ENCODE measurements around the gene ZNF780B.
"Not testable (repeated sequence)": the region's sequence is repeated elsewhere in the genome, so short reads cannot be mapped to it uniquely, and the experiment has no call there.

Gene ZNF780B

DNA sequence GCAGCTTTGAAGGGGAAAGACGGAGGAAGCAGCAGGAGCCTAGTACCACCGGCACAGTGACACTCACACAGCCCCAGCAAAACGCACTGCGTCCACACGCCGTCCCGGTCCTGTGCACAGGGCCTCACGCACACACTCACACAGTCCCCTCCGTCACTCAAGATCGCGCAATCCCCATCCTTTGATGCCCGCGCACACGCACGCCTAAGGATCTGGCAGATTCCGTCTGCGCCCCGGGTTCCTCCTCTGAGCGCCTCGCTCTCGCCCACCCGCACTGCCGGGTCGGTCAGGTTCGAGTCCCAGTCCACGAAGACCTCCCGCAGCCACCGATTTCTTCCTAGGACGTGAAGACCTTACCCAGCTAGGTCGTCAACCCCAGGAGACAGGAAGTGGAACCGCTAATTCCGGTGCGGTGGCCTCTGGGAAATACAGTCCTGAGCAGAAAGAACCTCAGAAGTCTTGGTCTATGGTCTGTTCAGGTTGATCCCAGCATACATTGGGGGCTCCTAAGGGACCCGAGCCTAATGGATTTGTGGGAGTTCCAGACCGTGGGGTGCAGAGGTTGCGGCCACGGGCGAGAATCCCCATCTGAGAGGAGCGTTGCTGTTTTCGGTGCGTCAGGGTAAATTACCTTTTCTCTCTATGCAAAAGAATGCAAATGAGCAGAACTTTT lies at the start of gene ZNF780B:
Gene ZNF780B, minus strand, starts transcription at position 400 of the 673 bp plus-strand sequence. CDS start 5,899 bp downstream, outside the sequence.
- DNase-seq = peak; percentile 56

DNA sequence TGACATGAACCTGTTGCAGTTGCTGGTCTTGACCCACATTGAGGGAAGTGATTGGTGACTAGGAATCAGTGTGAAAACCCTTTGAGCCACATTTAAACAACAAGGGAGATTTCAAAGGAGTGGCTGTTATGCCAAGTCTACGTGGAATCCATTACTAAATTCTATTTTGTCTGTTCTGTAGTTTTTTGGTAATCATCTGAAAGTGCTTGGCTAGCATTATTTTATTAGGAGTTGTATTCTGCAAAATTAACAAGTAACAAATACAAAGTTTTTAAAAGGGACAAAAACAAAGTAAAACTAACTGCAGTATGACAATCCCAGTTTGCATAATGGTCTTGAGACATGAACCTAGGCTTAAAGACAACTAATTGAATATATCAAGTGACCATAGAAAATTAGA lies 48.7 kb upstream of the ZNF780B start:
- no peak for DNase-seq

DNA sequence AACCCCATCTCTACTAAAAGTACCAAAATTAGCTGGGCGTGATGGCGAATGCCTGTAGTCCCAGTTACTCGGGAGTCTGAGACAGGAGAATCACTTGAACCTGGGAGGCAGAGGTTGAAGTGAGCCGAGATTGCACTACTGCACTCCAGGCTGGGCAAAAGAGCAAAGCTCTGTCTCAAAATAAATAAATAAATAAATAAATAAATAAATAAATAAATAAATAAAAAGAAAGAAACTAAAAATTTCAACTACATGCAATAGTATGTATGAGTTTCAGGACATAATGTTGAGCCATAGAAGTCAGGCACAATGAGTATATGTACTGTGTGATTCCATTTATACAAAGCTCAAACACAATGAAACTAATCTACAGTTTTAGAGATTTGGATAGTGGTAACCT lies 47.6 kb upstream of the ZNF780B start:
- no peak for DNase-seq

DNA sequence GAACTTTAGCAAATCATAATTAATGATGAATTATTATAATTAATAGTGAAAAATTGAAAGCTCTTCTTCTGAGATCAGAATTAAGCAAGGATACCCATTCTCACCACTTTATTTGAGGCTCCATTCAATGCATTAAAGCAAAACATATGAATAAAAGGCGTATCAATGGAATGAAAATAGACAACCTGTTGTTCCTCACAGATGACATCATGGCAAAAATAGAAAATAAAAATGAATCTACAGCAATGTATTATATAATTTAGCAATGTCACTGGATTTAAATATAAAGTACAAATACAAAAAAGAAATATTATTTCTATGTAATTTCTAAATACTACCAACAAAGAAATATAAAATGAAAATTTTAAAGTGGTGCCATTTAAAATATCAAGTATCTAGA lies 45.8 kb upstream of the ZNF780B start:
- no peak for DNase-seq

DNA sequence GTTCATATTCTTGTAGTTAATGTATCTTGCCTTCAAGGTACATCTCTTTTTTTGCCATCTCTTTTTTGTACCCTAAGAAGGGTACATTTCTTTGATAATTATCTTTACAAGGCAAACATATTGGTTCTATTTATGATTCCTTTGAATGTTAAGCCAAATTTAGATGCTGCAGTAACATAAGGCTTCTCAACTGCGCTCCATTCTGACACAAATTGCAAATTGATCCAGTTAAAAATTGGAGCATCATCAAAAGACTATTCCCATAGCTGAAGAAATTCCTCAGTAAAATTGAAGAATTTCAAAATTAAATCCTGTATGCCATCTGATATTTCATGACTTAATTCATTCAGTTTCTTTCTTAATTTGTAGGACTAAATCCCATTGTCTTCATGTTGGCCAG lies 37.4 kb upstream of the ZNF780B start:
- no peak for DNase-seq

DNA sequence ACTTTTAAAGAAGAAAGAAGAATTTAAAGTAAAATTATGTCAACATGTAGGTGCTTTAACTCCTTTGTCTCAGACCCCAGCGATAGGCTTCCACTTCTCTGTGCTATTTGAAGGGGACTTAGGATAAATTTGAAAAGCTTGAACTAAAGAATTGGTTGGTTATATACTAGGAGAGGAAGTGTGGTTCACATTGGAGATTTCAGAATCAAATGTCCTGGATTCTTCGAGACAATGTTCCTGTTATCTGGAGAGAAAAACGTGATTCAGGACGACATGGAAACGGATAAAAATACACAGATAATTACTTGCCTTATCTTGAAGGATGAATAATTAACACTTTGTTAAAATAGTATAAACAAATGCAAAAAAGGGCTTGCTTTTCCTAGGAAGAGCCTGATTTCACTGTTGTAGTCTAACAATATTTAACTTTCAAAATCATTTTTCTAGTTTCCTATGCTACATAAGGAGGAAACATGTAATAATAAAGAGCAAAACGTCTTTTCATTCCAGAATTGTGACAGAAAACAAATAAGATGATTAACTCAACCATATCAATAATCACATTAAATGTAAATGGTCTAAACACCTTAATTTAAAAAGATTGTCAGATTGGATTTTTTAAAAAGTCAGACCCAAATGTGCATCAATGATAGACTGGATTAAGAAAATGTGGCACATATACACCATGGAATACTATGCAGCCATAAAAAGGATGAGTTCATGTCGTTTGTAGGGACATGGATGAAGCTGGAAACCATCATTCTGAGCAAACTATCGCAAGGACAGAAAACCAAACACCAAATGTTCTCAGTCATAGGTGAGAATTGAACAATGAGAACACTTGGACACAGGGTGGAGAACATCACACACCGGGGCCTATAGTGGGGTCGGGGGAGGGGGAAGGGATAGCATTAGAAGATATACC lies 35.4 kb upstream of the ZNF780B start:
- DNase-seq = no peak

DNA sequence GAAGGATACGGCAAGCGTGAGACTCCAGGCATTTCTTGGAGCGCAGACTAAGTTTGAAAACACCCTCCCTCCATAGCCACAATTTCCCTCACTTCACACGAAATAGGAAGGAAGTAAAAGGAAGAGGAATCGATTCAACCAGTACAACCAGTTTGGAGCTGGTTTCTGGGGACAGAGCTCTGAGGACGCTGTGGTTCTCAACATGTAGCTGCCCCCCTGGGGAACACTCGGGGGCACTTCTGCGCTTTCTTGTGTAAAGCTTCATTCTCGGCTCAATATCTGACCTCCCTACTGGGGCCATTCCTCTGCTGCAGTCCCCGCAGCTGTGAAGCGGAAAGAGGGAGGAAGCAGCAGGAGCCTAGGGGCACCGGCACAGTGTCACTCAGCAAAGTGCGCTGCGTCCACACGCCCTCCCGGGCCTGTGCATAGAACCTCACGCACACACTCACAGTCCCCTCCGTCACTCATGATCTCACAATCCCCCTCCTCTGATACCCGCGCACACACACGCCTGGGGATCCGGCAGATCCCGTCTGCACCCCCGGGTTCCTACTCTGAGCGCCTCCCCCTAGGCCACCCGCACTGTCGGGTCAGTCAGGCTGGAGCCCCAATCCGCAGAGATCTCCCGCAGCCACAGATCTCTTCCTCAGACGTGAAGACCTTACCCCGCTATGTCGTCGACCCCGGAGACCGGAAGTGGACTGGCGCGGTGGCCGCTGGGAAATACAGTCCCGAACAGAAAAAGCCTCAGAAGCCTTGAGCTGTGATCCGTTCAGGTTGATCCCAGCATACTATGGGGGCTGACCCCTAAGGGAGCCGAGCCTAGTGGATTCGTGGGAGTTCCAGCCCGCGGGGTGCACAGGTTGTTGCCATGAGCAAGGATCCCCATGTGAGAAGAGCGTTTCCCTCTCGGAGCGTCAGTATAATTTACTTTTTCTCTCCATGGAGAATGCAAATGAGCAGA lies 34.5 kb upstream of the ZNF780B start, which contains the start of gene ZNF780A:
Gene ZNF780A, minus strand, starts transcription at position 703 of the 964 bp plus-strand sequence. CDS start 6,190 bp downstream, outside the sequence.
- DNase-seq = peak; percentile 60

DNA sequence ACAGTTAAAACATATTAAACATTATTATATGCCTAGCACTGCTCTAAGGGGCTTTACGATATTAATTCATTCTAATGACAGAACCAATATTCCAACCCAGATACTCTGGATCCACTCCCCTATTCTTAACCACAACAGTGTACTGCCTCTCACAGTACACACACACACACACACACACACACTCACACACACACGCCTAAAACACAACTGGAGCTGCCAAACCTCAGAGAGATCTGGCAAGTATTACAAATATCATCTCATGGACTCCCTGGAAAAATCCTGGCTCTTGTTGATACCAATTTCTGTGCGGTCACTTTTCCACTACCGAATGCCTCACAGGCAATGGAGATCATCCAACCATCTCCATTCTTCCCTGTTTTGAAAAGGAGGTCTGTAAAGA lies 33.4 kb upstream of the ZNF780B start:
- DNase-seq = no peak

DNA sequence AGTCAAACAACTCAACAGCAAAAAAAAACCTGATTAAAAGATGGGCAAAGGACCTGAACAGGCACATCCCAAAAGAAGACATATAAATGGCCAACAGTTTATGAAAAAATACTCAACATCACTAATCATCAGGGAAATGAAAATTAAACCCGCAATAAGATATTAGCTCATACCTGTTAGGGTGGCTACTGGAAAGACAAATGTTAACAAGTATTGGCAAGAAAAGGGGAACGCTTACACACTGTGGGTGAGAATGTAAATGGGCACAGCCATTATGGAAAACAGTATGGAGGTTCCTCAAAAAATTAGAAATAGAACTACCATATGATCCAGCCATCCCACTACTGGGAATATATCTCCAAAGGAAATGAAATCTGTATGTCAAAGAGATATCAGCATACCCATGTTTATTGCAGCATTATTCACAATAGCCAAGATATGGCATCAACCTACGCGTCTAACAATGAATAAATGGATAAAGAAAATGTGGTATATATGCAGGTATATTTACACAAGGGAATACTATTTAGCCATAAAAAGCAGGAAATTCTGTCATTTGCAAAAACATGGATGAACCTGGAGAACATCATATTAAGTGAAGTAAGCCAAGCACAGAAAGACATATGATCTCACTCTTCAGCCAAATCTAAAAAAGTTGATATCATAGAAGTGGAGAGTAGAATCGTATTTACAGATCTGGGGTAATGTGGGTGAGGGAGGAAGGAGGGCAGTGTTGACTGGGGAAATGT lies 32.4 kb upstream of the ZNF780B start:
- no peak for DNase-seq

DNA sequence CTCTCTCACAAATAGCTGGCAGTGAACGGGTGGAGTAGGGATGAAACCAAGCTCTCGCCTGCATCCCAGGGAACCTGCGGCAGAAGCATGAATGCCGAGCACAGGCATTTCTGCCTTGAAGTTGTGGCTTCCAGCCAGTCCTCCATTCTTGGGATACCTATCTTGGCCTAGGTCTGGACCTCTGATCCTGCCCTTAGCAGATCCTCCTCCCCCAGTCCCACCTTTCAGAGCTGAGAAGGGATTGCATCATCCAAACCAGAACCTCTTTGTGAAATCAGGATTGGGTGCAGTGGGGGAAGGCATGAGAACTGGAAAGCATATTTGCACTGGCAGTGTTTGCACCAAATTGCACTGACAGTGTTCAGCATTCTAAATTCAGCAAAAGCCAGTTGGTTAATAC lies 28.9 kb upstream of the ZNF780B start:
- no peak for DNase-seq

DNA sequence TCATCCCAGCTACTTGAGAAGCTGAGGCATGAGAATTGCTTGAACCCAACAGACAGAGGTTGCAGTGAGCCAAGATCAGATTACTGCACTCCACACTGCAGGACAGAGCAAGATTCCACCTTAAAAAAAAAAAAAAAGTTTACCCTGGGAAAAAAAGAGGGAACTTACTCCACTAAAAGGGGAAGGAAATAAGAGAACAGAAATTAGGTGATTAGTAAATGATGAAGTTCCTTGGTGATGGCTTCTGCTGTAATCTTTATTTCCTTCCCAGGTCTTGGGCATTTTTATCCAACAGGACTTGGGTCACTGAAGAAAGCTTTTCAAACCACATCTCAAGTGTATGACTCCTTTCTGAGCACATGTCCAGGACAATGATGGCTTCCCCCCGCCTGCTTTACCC lies 25.4 kb upstream of the ZNF780B start:
- DNase-seq = peak; percentile 67

DNA sequence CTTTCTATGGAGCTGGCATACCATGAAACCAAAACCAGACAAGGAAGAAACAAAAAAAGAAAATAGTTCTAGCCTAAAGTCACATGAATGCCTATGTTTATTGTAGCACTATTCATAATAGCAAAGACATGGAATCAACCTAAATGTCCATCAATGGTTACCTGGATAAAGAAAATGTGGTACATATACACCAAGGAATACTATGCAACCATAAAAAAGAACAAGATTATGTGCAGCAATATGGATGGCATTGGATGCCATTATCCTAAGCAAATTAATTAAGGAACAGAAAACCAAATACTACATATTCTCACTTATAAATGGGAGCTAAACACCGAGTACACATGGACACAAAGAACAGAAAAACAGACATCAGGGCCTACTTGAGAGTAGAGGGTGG lies 24.3 kb upstream of the ZNF780B start:
- DNase-seq = no peak

DNA sequence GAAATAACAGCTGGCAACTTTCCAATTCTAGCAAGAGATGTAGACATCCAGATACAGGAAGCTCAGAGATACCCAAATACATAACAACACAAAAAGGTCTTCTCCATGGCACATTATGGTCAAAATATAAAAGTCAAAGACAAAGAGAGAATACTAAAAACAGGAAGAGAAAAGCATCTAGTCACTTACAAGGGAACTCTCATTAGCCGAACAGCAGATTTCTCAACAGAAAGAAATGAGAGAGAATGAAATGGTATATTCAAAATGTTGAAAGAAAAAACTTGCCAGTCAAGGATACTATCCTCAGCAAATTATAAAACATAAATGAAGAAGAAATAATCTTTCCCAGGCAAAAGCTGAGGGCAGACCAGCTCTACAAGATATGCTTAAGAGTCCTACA lies 22.3 kb upstream of the ZNF780B start:
- peak; percentile 2 for DNase-seq

DNA sequence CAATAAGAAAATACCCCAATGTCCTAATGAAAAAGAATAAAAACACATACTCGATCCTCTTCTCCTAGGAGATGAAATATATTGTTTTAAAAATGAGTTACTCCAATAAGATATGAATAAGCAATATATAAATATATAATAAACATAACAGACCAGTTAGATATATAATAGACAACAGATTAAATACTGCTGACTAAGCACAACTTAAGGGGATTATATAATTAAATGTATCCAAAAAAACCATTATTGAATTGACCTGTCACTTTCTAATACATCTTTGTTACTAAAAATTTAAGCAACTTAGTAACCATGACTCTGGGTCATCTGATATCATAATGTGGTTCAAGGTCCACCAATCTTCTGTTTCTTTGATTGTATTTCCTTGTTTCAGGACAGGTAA lies 14.0 kb upstream of the ZNF780B start:
- DNase-seq = no peak

DNA sequence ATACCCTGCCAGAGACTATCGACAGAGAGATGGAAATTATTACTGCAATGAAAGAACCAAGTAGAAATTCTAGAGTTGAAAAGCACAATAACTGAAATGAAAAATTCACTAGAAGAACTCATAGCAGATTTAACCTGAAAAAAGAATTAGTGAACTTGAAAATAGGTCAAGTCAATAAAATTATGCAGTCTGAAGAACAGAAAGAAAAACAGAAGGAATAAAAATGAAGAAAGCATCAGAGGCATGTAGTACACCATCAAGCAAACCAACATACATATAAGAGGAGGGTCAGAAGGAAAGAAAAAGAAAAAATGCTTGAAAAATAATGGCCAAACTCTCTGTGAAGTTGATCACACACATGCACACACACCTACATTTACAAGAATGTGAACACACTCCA lies 3.6 kb upstream of the ZNF780B start:
- DNase-seq = no peak

DNA sequence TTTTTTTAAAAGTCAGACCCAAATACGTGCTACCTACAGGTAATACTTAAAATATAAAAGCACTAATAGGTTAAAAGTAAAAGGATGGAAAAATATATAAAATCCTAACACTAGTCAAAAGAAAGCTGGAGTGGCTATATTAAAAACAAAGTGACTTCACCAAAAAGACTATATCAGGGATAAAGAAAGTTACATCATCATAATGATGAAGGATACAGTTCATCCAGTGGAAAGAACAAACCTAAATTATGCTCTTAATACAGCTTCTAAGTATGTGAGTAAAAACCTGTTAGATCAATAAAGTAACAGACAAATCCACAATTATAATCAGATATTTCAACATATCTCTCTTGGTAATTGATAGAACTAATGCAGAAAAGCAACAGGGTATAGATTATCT lies 1.1 kb upstream of the ZNF780B start:
- DNase-seq = no peak

DNA sequence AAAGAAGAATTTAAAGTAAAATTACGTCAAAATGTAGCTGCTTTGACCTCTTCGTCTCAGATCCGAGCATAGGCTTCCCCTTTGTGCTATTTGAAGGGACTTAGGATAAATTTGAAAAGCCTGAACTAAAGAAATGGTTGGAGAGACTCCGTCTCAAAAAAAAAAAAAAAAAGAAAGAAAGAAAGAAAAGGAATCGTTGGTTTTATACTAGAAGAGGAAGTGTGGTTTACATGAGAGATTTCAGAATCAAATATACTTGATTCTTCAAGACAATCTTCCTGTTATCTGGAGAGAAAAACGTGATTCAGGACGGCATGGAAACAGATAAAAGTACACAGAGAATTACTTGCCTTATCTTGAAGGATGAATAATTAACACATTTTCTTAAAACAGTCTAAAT lies 474 bp upstream of the ZNF780B start:
- DNase-seq = no peak

DNA sequence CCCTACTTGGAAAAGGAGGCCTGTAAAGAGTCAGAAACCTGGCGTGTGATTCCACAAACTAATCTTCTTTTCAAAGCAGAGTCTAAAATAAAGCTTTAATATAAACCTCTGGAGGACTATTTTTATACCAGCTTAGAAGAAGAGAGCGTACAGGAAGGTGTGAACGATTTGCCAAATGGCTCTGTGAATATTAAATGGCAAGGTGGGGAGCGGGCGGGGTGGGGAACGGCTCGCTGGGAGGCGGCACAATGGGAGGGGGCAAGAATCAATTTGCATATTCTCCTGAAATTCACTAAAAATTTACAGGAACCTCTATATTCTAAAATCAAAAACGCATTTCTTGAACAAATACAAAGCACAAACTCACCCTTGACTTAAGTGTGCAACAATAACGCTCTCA lies 982 bp downstream of the ZNF780B start:
- no peak for DNase-seq

DNA sequence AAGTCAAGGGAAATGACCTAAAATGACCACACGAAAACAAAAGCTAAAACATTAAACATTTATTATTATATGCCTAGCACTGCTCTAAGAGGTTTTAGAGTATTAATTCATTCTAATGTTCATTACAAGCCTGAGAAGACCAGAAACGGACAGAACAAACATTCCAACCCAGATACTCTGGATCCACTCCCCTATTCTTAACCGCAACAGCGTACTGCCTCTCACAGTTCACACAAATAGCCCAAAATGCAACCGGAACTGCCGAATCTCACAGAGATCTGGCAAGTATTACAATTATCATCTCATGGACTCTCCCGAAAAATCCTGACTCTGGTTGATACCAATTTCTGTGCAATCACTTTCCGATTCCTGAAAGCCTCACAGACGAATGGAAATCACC lies 1.4 kb downstream of the ZNF780B start:
- DNase-seq = no peak

DNA sequence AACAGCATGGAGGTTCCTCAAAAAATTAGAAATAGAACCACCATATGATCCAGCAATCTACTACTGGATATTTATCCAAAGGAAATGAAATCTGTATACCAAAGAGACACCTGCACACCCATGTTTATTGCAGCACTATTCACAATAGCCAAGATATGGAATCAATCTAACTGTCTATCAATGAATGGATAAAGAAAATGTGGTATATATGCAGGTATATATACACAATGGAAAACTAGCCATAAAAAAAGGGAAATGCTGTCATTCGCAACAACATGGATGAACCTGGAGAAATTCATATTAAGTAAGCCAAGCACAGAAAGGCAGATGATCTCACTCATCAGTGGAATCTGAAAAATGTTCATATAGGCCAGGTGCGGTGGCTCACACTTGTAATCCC lies 2.5 kb downstream of the ZNF780B start:
- no peak for DNase-seq

DNA sequence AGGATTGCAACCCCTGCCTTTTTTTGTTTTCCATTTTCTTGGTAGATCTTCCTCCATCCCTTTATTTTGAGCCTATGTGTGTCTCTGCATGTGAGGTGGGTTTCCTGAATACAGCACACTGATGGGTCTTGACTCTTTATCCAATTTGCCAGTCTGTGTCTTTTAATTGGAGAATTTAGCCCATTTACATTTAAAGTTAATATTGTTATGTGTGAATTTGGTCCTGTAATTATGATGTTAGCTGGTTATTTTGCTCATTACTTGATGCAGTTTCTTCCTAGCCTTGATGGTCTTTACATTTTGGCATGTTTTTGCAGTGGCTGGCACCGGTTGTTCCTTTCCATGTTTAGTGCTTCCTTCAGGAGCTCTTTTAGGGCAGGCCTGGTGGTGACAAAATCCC lies 14.3 kb downstream of the ZNF780B start:
- not testable (repeated sequence) for DNase-seq

DNA sequence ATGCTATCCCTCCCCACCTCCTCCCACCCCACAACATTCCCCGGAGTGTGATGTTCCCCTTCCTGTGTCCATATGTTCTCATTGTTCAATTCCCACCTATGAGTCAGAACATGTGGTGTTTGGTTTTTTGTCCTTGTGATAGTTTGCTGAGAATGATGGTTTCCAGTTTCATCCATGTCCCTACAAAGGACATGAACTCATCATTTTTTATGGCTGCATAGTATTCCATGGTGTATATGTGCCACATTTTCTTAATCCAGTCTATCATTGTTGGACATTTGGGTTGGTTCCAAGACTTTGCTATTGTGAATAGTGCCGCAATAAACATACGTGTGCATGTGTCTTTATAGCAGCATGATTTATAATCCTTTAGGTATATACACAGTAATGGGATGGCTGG lies 18.0 kb downstream of the ZNF780B start:
- DNase-seq = not testable (repeated sequence)
